Cerebellar cortex (tissue), 1 donor: Measurements from ENCODE around the gene GNAT1.

Experiments
- DNase-seq: peaks from one replicate; pipeline ENCODE4 v3.0.0-alpha.2; 2015; ENCODE audit warnings: low spot score

GNAT1 gene

DNA sequence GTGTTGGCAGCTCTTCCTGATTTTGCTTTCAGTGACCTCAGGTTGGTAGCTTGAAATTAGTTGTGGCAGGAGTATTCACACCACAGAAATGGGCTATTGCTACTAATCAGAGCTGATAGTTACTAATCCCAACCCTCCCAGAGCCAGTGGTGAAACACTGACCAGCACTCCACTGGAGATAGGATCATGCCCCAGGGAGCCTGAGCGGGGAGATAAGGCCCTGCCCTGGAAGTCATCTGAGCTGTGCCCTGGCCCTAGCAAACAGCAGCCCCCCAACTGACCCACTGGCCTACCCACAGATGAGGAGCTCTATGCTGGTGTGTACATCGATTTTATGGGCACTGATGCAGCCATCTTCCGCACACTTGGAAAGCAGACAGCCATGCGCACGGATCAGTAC lies 9.4 kb upstream of the GNAT1 start:
- no peak for DNase-seq

- DNase-seq: no peak
Measured at GRCh38 chr3:50182533-50183099, 8.8 kb upstream of the GNAT1 start.

DNA sequence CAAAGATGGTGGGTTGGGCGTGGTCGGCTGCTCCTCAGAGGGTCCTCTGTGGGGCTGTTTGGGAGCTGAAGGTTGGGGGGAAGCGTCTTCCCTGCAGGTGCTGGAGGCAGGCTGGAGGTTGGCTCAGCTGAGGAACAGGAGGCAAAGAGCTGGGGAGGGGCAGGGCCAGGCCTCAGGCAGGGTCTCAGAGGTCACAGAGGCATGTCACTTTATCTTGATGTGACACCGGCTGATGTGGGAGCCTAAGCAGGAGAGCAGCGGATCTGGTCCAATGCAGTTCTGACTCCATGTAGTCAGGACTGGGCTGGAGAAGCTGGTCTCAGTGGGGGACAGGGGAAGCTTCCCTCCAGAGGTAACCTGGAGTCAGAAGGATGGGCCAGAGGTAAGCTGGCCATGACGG lies 7.7 kb upstream of the GNAT1 start:
- DNase-seq: no peak

- no peak for DNase-seq
Measured at GRCh38 chr3:50184242-50184978, 7.0 kb upstream of the GNAT1 start.

DNA sequence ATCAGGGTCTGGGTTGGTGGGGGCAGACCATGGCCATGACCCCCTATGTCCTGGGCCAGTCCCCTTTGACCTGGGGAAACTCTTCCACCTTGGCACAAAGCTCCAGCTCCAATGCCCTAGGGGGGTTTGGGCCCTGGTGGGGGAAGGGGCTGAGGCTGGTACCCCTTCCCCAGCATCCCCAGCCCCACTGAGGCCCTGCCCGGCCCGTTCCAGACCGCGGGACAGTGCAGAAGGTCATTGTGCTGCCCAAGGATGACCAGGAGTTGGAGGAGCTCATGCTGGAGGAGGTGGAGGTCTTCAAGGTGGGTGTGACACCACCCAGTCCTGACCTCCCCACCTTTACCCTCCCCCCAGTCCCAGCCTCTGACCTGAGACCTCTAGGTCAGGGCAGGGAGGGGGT lies 6.2 kb upstream of the GNAT1 start:
- DNase-seq: no peak

GRCh38 chr3:50186096-50186495 lies 5.3 kb upstream of the GNAT1 start:
- no peak for DNase-seq

- no peak for DNase-seq
Measured at GRCh38 chr3:50187750-50188149, 3.7 kb upstream of the GNAT1 start.

- DNase-seq: peak; percentile 81
Measured at GRCh38 chr3:50189274-50189673, 2.1 kb upstream of the GNAT1 start.

- no peak for DNase-seq
Measured at GRCh38 chr3:50189989-50190388, 1.4 kb upstream of the GNAT1 start.

GRCh38 chr3:50192124-50192523 lies 714 bp downstream of the GNAT1 start:
- DNase-seq: no peak

DNA sequence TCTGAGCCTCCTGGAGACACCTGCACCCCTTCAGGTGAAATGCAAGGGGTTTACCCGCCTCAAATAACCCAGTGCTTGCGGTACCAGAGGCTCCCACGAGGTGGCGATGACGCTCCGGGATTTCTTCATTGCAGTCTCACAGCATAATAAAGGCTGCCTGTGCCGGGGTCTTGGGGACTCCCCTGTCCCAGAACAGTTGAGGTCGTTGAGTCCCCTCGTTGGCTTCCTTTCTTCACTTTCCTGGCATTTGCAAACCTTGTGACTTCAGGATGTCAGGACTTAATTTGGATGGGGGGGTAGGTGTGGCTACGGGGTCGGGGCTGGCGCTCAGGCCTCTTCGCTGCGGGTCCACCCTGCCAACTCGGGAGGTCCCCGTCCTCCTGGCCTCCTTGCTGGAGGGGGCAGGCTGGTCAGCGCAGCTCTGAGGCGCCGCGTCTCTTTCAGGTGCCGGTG lies 1.3 kb downstream of the GNAT1 start:
- peak; percentile 77 for DNase-seq

DNA sequence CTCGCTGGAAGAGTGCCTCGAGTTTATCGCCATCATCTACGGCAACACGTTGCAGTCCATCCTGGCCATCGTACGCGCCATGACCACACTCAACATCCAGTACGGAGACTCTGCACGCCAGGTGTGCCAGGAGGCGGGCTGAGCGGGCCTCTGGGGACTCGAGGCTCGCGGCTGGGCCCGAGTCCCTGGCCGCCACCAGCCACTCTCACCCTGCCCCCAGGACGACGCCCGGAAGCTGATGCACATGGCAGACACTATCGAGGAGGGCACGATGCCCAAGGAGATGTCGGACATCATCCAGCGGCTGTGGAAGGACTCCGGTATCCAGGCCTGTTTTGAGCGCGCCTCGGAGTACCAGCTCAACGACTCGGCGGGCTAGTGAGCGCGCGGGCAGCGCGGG lies 1.9 kb downstream of the GNAT1 start:
- DNase-seq: no peak

GRCh38 chr3:50193746-50194127 lies 2.3 kb downstream of the GNAT1 start:
- DNase-seq: no peak

- peak; percentile 42 for DNase-seq
Measured at GRCh38 chr3:50194128-50194902, 2.9 kb downstream of the GNAT1 start.

- no peak for DNase-seq
Measured at GRCh38 chr3:50194903-50195500, 3.6 kb downstream of the GNAT1 start.

GRCh38 chr3:50195501-50196252 lies 4.3 kb downstream of the GNAT1 start:
- no peak for DNase-seq

DNA sequence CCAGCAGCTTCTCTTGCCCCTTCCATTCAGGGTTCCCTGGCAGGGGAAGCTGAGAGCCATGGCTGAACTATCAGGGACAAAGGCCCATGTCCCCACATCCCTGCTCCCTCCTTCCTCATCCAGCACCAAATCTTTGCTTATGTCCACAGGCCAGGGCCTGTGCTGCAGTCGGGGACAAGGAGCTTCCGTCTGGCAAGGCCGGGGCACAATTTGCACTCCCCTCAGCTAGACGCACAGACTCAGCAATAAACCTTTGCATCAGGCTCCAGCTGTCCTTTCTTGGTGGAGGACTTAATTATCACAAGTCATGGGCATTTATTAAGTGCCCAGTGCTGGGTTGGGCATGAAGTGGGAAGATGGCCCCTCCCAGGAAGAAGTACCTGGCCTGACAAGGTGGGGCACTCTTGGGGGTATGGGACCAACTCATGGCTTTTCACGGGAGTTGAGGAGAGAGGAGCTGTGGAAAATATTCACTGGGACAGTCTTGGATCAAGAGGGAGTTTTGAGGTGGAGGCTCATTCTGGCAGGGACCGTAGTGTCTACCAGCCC lies 4.9 kb downstream of the GNAT1 start:
- no peak for DNase-seq

GRCh38 chr3:50201573-50202315 lies 10.3 kb downstream of the GNAT1 start:
- no peak for DNase-seq

- DNase-seq: no peak
Measured at GRCh38 chr3:50202353-50203112, 11.1 kb downstream of the GNAT1 start.

DNA sequence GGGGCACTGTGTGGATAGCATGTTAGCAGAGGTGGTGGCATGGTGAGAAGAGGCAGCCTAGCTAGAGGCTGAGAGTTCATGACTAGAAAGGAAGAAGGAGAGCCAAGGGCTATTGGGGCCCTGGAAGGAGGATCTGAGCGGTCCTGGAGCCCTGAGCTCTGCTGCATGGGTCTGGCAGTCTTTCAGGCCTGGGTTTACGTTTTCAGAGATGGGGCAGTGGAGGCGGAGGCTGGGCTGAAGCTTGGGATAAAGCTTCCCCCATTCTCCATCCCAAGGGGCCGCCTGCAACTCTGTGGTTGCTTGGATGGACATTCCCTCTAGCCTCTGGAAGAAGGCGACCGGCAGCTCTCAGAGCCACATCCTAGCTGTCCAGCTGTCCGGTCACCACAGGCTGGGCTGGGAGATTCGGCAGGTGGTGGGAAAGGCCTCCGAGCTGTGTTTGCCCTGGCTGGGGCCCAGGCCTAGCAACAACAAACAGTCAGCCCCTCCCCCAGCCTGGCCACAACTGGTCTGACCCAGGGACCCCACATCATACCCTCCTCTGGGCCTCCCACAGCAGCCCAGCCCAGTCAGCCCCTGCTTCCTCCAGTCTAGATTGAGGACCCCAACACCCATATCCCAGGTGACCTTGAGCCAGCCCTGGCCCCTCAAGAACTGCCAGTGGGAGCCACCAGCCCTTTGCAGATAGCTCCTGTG lies 11.9 kb downstream of the GNAT1 start:
- DNase-seq: no peak
